ENCODE measurements around the gene KRT4. TPM values are rescaled to one million over a fixed set of nuclear protein-coding genes. Genes with fewer than 3 reads are reported as not detected.
"Not testable (repeated sequence)": the region's sequence is repeated elsewhere in the genome, so short reads cannot be mapped to it uniquely, and the experiment has no call there.

Gene KRT4
- total RNA-seq, 2 experiments from 2014 or later, result 0.11 to 0.16 TPM

DNA sequence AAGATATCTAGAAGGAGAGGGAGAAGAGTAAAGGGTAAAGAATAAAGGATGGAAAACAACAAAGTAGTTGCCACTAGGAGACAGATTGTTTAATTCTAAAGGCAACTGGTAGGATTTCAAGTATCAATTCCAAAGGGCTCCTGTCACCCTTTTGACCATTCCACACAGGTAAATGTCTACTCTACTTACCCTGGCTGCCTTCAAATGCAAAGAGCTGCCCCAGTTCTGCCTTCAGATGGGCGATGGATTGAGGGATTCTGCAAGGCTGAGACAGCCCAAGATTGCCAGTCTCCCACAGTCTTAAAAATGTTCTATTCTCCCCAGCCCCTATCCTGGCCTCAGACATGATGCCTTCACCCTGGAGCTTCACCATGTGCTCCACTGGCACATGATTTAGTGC lies 48.2 kb downstream of the KRT4 start:
- no peak for DNase-seq
- intact Hi-C loops (cut with micrococcal nuclease), result no loop called here
- no peaks in the 10 kb centered on the region for H3K4me1 Mint-ChIP-seq (ENCODE audit: low read depth)
- H3K9me3 Mint-ChIP-seq, result peaks cover 11% of the 10 kb centered on the region
- TF ChIP-seq, protein P1, sequence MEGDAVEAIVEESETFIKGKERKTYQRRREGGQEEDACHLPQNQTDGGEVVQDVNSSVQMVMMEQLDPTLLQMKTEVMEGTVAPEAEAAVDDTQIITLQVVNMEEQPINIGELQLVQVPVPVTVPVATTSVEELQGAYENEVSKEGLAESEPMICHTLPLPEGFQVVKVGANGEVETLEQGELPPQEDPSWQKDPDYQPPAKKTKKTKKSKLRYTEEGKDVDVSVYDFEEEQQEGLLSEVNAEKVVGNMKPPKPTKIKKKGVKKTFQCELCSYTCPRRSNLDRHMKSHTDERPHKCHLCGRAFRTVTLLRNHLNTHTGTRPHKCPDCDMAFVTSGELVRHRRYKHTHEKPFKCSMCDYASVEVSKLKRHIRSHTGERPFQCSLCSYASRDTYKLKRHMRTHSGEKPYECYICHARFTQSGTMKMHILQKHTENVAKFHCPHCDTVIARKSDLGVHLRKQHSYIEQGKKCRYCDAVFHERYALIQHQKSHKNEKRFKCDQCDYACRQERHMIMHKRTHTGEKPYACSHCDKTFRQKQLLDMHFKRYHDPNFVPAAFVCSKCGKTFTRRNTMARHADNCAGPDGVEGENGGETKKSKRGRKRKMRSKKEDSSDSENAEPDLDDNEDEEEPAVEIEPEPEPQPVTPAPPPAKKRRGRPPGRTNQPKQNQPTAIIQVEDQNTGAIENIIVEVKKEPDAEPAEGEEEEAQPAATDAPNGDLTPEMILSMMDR (IDR thresholded peaks at IDR 0.05), result no peak
- no peak overlapping the region for H3K4me3 Mint-ChIP-seq
- no peak overlapping the region for H3K27ac Mint-ChIP-seq
- H3K27me3 Mint-ChIP-seq, result peaks cover 3% of the 10 kb centered on the region
- ChIA-PET POLR2A (no interaction called here), CTCF (interaction anchor here (1.2 to 1.3 kb wide), 2 partner anchors 12 to 20 kb away, joined by 3 read pairs; partner anchors contain the start of gene KRT76)
- H3K36me3 Mint-ChIP-seq (ENCODE audit: low read depth), result no peaks in the 10 kb centered on the region
- ATAC-seq, result no peak

DNA sequence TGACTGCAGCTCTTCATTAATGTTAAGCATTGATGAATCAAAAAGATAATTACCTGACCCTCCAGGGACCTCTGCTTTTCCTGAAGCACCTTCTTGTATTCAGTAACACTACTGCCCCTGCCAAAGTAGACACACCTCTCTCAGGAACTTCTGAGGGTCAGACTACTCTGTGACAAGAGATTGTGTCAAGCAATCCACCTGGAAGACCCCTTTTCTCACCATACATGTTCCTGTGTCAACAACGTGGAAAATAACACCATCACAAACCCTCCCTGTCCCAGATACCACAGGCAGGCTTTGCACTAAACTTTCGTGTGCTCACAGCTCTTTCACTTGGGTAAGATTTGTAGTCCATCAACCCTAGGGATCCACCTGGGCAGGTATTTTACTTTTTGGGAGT lies 49.9 kb downstream of the KRT4 start:
- CTCF ChIA-PET, result interaction anchor here (1.2 to 1.5 kb wide), 2 partner anchors 10 to 120 kb away, joined by 3 to 4 read pairs; no protein-coding TSS in a partner anchor
- no peak overlapping the region for H3K27ac Mint-ChIP-seq
- H3K4me1 Mint-ChIP-seq (ENCODE audit: low read depth), result no peaks in the 10 kb centered on the region
- no peak overlapping the region for H3K4me3 Mint-ChIP-seq
- intact Hi-C loops (cut with micrococcal nuclease), result no loop called here
- TF ChIP-seq, protein P1 (IDR thresholded peaks at IDR 0.05), result no peak
- H3K36me3 Mint-ChIP-seq (ENCODE audit: low read depth), result no peaks in the 10 kb centered on the region
- POLR2A ChIA-PET, result no interaction called here
- ATAC-seq (no peak), DNase-seq (no peak)
- H3K9me3 Mint-ChIP-seq, result peaks cover 18% of the 10 kb centered on the region
- H3K27me3 Mint-ChIP-seq, result no peaks in the 10 kb centered on the region

DNA sequence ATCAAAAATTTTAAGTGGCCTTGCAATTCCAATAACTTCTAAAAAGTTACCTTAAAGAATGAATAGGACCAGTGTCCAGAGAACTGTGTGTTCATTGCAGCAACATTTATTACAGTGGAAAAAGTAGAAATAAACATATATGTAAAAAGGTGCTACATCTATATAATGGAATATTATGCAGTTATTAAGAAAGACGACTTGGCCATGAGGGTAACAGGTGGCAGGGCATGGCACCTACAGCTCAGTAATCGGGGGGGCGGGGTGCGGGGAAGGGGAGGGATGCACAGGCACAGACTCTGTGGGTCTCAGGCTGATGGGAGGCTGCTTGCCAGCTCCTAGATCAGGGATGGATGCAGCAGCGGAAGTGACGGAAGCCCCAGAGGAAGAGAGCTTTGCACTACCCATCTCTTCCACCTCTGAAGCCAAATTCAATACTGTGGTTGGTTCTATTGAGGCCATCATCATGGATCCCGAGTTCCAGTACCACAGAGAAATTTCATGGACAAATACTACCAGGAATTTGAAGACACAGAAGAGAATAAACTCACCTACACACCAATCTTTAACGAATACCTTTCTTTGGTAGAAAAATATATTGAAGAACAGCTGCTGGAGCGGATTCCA lies 50.8 kb downstream of the KRT4 start:
- Mint-ChIP-seq H3K4me1 (ENCODE audit: low read depth) (no peaks in the 10 kb centered on the region), H3K36me3 (ENCODE audit: low read depth) (no peaks in the 10 kb centered on the region), H3K4me3 (no peak overlapping the region), H3K27me3 (no peaks in the 10 kb centered on the region), H3K9me3 (peaks cover 20% of the 10 kb centered on the region), H3K27ac (no peak overlapping the region)
- ChIA-PET CTCF (interaction anchor here (1.5 kb wide), 1 partner anchor 121 kb away, joined by 3 read pairs; no protein-coding TSS in a partner anchor), POLR2A (no interaction called here)
- TF ChIP-seq, protein P1 (IDR thresholded peaks at IDR 0.05), result no peak
- ATAC-seq, result no peak
- intact Hi-C loops (cut with micrococcal nuclease), result no loop called here
- no peak for DNase-seq

DNA sequence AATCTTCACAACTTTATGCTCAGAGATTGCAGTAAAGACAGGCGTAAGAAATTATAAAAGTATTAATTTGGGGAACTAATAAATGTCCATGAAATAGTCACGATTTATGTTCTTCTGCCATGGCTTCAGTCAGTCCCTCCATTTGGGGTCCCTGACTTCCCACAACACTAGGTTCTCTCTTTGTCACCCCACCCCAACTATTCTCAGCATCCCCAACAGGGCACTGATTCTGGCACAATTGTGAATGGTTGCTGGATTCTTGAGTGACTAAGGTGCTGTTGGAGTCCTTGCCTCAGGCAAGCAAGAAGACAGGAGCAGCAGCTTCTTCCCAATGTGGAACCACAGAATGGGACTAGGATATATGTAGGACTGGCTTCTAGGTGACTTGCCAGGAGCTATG lies 52.1 kb downstream of the KRT4 start:
- peaks cover 20% of the 10 kb centered on the region for H3K9me3 Mint-ChIP-seq
- H3K4me3 Mint-ChIP-seq, result no peak overlapping the region
- ATAC-seq (no peak), DNase-seq (no peak)
- intact Hi-C loops (cut with micrococcal nuclease), result no loop called here
- H3K36me3 Mint-ChIP-seq (ENCODE audit: low read depth), result no peaks in the 10 kb centered on the region
- TF ChIP-seq, protein P1 (IDR thresholded peaks at IDR 0.05), result no peak
- H3K4me1 Mint-ChIP-seq (ENCODE audit: low read depth), result no peaks in the 10 kb centered on the region
- ChIA-PET POLR2A (no interaction called here), CTCF (no interaction called here)
- H3K27me3 Mint-ChIP-seq, result no peaks in the 10 kb centered on the region
- no peak overlapping the region for H3K27ac Mint-ChIP-seq

GRCh38 chr12:52761218-52761617 lies 52.7 kb downstream of the KRT4 start:
- DNase-seq; H3K27me3 Mint-ChIP-seq; H3K4me1 Mint-ChIP-seq (ENCODE audit: low read depth); CTCF ChIA-PET; H3K27ac Mint-ChIP-seq; H3K36me3 Mint-ChIP-seq (ENCODE audit: low read depth); intact Hi-C loops (cut with micrococcal nuclease); ATAC-seq; POLR2A ChIA-PET; H3K4me3 Mint-ChIP-seq: not testable (repeated sequence)
- peaks cover 20% of the 10 kb centered on the region for H3K9me3 Mint-ChIP-seq
